Stimulated activated CD4-positive, alpha-beta T cell treated with anti-CD3 and anti-CD28 coated beads, Interleukin-12 subunit alpha, Interleukin-12 subunit beta, amount 100 ng/mL, for 24 hours (primary cell): ENCODE measurements around the gene ASIC3.

ENCODE experiments used
- DNase-seq, 2 experiments: peaks; one replicate each; pipeline ENCODE4 v3.0.0-alpha.2; 2020; ENCODE audit warnings: low read depth in 2 of 2

The ASIC3 gene

DNA sequence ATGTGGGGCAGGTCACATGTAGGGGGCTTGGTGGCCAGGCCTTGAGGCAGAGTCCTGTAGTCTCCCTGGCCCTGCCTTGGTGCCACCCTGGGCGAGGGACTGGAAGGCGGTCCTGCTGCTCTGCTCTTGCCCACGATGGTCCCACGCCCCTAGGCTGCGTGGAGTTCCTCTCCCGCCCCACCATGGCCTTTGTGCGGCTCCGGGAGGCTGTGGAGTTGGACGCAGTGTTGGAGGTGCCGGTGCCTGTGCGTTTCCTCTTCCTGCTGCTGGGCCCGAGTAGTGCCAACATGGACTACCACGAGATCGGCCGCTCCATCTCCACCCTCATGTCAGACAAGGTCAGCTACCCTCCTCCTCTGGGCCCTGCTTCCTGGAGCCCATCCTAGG lies 22.2 kb downstream of the ASIC3 start:
- no peak for DNase-seq

DNA sequence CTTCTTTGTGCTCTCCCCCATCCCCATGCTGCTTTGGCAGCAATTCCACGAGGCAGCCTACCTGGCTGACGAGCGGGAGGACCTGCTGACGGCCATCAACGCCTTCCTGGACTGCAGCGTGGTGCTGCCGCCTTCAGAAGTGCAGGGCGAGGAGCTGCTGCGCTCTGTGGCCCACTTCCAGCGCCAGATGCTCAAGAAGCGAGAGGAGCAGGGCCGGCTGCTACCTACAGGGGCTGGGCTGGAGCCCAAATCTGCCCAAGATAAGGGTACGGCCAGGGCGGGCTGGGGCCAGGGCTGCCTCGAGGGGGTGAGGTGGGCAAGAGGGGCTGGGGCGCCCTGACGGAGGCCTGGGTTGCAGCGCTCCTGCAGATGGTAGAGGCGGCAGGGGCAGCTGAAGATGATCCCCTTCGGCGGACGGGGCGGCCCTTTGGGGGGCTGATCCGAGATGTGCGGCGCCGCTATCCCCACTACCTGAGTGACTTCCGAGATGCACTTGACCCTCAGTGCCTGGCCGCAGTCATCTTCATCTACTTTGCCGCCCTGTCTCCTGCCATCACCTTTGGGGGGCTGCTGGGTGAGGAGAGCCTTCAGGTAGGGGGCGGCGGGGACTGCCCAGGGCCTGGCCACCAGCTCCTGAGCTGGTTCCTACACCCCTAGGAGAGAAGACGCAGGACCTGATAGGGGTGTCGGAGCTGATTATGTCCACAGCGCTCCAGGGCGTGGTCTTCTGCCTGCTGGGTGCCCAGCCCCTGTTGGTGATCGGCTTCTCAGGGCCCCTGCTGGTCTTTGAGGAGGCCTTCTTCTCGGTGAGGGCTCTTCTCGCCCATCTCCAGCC lies 22.9 kb downstream of the ASIC3 start:
- no peak for DNase-seq

DNA sequence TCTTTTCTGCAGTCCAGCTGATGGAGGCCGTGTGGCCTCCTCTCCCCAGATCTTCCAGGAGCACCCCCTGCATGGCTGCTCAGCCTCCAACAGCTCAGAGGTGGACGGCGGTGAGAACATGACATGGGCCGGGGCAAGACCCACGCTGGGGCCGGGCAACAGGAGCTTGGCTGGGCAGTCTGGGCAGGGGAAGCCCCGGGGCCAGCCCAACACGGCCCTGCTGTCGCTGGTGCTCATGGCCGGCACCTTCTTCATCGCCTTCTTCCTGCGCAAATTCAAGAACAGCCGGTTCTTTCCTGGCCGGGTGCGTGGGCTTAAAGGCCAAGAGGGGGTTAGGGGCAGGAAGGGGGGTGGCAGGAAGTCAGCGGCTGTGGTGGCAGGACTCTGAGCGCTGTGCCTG lies 25.7 kb downstream of the ASIC3 start:
- DNase-seq: no peak

DNA sequence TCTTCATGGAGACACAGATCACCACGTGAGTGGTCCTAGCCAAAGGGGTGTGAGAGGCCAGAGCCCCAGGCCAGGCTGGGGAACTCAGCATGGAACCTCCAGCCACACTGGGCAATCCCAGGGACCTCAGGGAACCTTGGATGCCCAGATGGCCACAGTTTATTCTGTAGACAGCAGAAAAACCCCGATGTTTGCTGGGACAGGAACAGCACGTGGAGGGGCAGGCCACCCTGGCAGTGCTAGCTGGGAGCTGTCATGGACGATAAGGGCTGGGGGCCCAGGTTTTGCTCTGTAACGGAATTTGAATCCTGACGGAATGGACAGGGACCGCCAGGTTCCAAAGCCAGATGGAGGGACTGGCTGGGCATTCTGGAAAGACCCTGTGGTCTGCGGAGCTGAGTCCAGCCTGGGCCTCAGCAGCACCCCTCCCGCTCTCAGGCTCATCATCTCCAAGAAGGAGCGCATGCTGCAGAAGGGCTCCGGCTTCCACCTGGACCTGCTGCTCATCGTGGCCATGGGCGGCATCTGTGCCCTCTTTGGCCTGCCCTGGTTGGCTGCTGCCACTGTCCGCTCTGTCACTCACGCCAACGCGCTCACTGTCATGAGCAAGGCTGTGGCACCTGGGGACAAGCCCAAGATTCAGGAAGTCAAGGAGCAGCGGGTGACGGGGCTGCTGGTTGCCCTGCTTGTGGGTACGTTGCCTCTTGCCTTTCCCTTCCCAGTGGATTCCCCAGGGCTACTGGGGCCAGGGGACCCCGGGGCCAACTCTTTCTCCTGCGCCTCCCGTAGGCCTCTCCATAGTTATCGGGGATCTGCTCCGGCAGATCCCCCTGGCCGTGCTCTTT lies 26.7 kb downstream of the ASIC3 start:
- DNase-seq: no peak

DNA sequence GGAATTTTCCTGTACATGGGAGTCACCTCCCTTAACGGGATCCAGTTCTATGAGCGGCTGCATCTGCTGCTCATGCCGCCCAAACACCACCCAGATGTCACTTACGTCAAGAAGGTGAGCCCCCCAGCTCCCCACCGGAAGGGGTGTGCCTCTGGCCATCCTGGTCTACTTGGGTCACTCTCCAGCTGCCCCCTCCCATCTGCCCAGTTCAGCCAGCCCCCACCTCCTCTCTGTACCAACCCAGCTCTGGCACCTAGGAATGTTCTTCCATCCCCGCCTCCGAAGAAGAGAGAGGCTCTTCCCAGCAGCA lies 27.3 kb downstream of the ASIC3 start:
- DNase-seq: no peak

DNA sequence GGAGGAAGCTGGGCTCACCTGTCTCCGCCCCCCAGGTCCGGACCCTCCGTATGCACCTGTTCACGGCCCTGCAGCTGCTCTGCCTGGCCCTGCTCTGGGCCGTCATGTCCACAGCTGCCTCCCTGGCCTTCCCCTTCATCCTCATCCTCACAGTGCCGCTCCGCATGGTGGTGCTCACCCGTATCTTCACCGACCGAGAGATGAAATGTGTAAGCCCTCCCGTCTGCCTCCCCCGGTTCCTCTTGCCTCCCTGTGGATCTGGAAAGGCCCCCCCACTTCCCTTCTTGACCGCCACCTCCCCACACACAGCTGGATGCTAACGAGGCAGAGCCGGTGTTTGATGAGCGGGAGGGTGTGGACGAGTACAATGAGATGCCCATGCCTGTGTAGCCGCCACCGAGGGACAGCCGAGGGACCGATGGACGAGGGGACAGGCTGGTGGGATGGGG lies 27.7 kb downstream of the ASIC3 start:
- no peak for DNase-seq

DNA sequence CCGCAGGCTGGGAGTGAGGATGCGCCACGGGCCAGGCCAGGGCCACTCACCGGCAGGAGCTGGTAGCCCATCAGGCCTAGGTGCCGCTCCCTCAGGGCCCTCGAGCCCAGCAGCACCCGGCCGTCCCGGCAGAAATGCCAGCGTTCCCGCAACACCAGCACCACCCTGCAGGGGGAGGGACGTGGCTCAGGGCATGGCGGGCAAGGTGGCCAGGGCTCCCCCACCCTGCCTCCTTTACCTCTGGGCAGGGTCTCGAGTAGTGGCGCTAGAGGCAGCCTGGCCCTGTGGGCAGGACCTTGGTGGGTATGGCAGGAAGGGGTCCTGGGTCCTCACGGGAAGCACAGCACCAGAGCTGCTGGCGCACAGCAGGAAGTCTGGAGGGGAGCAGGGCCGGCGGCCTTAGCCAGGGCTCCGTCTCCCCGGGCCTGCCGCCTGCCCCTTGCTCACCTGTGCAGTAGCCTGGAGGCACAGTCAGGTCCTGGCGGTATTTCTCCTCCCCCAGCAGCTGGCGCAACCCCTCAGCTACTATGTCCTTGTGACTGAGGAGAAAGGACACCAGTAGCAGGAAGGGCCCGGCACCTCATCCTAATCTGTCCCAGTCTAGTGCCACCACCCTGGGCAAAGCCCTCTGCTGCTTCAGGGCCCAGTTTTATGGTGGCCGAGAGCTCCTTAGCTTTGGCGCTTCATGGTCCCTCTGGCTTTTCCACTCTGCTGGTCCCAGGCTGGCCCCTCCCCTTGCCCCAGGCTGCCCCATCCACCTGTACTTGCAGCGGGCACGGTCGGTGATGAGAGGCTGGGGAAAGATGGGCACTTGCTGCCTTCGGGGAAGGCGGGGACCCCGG lies 28.8 kb downstream of the ASIC3 start:
- no peak for DNase-seq

DNA sequence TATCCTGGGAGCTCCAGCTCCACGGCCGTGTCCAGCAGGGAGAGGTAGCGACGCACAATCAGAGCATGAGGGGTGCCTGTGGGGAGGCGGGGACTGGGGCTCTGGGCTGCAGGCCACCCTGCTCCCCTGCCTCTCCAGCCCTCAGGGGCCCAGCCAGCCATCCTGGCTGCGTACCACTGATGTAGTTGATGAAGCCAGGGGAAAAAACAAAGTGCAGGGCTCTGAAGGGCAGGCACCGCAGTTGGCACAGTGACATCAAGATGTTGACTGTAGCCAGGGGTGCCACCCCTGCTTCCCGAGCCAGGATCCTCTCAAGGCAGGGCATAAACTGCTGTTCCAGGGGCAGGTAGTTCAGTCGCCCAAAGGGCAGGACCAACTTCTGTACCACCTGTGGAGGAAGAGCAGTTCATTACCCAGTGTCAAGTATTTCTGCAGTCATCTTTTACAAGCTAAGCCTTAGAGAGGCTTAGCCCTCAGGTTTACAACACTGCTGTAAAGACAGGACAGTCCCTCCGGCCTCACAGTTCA lies 29.4 kb downstream of the ASIC3 start:
- DNase-seq: no peak

DNA sequence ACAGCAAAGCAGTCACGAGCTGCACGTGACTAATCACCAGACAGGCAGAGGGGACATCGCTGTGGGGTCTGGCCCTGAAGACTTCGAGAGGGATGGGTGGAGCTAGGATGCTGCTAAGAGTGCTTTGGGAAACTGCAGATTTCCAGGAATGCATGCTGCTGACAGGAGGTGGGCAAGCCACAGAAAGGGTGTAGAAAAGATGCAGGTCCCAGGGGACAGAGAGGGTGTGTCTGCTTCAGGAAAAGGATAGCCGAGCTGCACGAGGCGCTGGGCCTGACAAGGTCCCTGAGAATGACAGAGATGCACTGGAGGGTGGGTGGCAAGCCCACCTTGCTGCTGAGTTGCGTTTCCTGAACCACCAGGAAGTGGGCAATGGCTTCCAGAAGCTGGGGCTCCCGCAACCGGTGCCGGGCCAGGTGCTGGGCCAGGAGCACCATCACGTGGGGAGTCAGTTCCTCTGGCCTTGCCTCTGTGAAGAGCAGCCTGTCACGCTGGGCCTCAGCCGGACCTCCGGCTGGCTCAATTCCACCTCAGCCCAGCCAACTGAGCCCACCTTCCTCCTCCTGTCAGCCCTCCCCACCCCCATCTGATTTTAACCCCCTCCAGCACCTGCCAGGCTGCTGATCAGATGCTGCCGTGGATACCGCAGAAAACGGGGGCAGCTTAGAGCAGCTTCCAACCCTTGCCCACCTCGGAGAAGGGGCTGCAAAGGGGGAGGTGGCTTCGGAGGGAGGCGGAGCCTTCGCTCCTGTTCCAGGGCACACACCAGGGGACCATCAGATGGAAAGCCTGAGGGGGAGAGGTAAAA lies 30.1 kb downstream of the ASIC3 start:
- no peak for DNase-seq

DNA sequence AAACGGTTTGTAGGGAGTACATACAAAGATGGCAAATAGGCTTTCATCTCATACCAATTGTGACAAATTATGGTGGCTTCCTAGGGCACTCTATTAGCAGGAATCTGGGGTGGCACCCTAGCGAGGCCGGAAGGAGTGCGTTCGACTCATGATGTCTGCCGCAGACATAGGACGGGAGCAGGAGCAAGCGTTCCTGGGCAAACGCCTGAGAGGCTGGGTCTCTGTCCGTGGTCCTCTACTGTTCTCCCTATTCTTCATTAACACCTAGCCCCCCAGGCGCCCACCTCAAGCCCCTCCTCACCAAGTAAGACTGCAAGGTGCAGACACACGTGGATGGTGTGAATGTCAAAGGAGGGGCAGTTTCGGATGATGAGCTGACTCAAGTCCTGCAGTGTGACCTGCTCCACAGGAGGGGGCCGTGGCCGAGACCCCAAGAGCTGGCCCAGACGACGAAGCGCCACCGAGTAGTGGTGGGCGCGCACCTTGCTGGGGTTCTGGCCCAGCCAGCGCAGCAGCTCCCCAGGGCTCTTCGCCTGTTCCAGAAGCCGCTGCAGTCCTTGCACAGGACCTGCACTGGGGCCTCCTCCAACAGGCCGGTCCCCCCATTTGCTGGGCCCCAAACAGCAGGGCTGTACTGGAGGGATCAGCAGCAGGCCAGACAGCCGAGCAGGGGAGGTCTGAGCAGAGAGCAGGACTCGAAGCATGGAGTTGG lies 31.0 kb downstream of the ASIC3 start:
- DNase-seq: no peak

DNA sequence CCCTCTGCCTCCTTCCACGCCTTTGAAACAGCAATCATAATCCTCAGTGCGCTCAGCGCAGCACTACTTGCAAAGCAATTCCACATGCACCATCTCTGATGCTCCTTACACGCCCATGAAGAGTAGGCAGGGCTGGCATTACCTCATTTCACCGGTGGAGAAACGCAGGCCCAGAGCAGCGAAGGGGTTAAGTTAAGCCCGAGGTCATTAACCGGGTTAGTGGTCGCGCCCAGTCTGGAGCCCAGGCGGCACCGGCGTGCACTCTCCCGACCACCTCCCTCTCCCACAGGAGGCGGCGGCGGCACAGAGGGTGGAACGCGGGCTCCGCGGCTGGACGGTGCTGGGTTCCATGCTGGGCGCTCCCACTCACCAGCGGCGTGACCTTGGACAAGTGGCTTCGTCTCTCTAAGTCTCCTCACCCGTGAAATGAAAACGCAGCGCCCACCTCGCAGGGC lies 31.8 kb downstream of the ASIC3 start:
- no peak for DNase-seq

DNA sequence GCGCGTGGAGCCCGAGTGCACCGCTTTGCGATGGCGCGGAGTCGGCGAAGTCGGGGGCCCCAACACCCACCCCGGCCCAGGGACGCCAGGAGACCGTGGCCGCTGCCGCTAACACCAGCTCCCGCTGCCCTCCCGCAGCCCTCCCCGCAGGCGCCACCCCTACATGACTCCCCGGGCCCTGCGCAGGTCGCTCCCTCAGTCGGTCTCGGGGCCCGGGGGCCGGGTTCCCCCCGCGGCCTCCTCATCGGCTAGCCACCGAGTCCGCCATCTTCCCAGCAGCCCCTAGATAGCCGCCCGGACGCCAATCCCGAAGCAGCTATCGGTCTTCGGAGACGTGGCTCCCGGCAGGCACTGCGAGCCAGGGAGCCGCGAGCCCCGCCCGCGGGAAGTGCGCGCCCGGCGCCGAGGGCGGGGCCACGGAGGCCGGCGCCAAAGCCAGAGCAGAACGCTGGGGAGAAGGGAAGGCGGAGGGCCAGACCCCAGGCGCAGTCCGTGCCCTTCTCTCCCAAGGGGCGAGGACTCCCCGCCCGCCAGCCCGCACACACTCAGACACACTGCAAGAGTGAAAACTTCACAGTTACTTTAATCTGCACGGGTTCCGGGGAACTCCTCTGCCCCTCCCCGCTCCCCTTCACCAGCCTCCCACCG lies 32.3 kb downstream of the ASIC3 start, which contains the start of gene FASTK:
FASTK (minus strand) TSS at position 288 of the 648 bp plus-strand sequence; CDS start at position 245, 43 bp downstream.
- DNase-seq: peak; percentile 77 to 79

DNA sequence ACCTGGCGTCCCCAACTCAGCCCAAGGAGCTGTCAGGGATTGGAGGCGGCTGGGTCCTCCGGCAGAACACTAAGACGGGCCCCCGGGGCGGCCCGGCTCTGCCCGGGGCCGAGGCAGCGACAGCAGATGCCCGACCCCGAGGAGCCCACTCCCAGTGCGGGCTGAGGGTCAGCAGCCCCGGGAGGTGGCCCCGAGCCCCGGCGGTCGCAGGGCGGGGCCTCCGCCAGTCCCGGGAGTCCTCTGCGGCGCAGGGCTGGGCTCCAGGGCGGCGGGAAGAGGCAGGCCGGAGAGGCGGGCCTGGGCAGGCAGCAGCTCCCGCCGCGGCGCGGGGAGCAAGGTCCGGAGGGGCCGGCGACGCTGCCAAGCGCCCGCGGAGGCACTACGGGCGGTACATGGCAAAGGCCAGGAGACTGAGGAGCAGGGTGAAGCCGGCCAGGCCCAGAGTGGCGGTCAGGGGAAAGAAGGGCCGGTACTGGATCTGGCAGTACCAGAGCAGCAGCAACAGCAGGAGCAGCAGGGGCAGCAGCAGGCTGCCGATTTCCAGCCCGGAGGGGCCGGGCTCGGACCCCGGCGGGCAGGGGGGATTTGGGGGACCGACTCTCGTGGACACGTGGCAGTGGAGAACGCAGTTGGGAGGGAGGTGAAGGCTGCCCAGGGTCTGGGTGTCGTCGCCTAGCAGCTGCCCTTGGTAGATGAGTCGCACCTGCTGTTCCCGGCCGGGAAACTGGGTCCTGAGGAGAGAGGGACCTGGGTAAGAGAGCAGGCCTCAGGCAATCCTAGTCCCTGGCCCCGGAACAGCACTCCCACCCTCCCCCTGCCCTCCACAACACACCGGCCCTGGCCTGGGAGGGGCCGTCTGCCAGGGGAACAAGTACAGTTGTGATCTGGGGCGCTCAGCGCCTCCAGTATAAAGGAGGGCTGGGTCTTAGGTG lies 33.1 kb downstream of the ASIC3 start:
- no peak for DNase-seq

DNA sequence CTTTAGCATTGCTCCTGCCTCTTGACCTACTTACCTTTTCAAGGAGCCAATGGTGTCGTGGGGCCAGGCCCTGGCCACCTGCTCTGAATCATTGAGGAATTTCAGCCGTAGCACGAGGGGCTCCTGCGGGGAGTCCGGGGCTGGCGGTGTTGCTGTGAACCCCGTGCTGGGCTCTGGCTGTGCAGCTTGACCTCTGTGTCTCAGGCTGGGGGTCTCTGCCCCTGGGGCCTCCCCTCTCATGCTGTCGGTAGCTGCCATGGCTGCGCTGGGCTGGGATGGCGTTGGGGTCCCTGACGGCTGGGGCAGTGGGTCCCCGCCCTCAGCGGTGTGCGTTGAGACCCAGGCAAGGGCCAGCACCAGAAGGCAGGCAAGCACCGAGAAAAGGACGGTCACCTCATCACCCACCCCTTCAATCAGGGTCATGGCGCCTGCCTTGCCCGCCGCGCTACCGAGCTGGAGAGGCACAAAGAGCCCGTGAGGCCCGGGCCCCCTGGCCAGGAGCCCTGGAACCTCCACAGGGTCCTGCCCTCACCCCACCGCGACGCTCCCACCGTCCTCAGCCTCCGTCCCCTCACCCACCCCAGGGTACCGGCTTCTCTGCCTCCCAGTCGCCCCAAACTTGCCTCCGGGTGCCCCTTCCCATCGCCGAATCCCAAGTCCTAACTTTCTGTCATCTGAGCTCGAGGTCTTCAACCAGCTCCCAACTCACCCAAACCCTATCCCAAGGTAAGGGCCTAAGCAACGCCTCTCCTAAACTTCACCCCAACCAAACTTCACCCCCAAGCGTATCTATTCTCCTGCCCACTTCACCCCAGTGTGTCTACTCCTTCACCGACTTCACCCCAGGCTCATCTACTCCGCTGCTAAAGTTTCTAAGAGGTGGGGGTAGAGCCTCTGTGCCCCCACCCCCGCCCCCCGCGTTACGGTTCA lies 34.1 kb downstream of the ASIC3 start:
- no peak for DNase-seq

DNA sequence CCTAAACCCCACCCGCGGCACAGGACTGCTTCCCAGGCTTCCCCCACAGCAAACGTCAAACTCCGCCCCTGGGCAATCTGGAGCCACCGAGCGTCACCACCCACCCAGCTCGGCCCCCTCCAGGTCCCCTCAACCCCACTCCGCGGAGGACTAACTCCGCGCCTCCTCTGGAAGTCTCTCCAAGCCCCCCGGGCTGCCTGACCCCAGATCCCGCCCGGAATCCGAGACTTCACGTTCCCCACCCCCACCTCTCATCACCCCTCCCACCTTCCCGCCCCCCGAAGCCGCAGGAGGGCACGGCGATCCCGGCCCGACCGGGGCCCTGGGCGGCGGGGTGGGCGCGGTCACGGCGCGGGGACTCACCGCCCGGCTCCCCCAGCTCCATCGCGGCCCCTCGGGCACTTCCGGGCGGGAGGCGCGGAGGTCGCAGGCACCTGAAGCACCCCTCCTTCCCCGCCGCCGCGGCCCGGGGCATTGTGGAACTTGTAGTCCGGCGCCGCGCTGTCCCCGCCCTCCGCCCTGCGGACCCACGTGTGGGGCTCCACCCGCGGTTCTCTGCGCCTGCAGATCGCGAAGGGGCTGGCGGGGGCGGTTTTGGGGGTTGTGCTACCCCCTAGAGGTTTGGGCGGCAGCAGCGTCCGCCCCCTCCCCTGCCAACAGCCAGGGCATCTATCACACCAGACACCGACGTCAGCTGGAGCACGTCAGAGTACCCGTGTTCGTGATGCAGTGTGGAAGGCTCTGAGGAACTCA lies 34.9 kb downstream of the ASIC3 start, which contains the start of gene TMUB1:
TMUB1 (minus strand) TSS at position 423 of the 753 bp plus-strand sequence. CDS start 930 bp downstream, outside the sequence.
- peak; percentile 70 to 82 for DNase-seq

DNA sequence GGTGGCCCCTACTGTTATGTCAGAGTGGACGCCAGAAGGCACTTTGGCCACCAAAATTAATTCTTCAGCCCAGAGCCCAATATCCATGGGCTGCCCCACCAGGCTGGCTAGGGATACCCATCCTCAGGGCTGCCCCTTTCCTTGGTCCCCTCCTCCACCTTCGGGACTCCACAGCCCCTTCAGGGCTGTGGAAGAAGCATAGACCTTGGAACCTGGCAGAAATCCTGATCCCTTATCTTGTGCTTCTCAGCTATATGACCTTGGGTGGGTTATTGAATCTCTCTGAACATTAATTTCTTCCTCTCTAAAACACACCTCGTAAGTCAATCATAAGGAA lies 35.5 kb downstream of the ASIC3 start:
- no peak for DNase-seq

DNA sequence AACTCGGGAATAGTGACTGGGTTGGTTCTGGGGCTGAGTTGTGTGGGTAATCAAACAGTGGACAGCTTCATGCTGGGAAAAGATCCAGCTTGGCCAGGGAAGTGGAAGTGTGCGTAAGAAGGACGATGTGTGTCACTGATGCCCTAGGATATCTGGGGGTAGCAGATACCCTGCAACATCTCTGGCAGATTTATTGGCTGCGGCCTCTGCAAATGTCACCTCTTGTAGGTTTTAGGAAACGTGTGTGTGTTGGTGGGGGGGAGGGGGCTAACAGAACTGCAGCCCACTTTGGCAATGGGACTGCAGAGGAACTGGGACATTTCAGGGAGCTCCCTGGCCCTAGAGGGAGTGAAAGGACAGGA lies 37.0 kb downstream of the ASIC3 start:
- no peak for DNase-seq
